Spleen (tissue), 7 donors: ENCODE results near the gene S1PR2.

Experiments
- POLR2A ChIP-seq, 3 donors: fragments of 450-650 bp; IDR thresholded peaks; one replicate each; pipeline ENCODE4 v1.5.1; 2017; ENCODE audit warnings: antibody characterized with exemption in 3 of 3, mild to moderate bottlenecking in 1 of 3
- POLR2AphosphoS5 ChIP-seq, 3 donors: sonication (generic); formaldehyde crosslinking; IDR thresholded peaks; one replicate each; pipeline ENCODE4 v1.5.1; 2017; ENCODE audit warnings: antibody characterized with exemption in 3 of 3
- TF ChIP-seq, protein P1 (sequence below), 11 experiments: fragments of 200-600 bp in 7 of 11; fragments of 450-650 bp in 4 of 11; sonication (generic) in 4 of 11; IDR thresholded peaks in 8 of 11; conservative IDR thresholded peaks in 3 of 11; 1 replicate in 7 of 11; 2 replicates in 4 of 11; pipeline versions ENCODE4 v1.4.0 to v1.8.0; 2016 to 2021; ENCODE audit warnings: antibody characterized with exemption in 11 of 11, inconsistent platforms in 4 of 11, mild to moderate bottlenecking in 1 of 11
- donor health status: DM: no; HTN: no; CAD: no; lungs with moderate emphysema.
- donor health status: DM: no; HTN: no; CAD: no.
- donor health status: DM: no; HTN: no; CAD: no.

DNA sequence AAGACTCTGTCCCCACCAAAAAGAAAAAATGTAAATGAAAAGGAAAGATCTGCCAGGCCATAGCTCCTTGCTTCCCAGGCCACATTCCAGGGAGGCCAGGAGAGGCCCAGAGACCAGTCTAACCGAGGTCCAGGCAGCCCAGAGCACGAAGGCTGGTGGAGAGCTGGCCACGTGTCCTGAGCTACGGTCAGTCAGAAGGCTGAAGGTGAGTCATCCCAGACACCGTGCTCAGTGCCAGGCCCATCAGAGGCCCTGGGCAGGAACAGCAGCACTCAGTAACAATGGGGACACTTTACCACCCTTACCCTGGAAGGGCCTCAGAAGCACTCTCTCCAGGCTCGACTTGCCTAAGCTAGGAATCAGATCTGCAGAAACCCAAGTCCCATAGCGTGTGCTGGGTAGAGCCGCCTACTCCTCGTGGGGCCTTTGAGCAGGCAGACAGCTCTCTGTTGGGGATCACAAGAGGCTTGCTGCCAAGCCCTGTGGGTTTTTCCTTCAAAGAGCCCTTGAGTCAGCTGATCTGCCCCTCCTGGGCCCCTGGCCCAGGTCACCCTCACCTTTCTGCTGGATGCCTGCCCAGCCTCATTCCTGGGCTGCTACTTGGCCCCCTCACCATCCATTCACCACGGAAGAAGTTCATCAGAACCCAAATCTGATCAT, 24.8 kb downstream of the S1PR2 start:
- TF ChIP-seq, protein P1, sequence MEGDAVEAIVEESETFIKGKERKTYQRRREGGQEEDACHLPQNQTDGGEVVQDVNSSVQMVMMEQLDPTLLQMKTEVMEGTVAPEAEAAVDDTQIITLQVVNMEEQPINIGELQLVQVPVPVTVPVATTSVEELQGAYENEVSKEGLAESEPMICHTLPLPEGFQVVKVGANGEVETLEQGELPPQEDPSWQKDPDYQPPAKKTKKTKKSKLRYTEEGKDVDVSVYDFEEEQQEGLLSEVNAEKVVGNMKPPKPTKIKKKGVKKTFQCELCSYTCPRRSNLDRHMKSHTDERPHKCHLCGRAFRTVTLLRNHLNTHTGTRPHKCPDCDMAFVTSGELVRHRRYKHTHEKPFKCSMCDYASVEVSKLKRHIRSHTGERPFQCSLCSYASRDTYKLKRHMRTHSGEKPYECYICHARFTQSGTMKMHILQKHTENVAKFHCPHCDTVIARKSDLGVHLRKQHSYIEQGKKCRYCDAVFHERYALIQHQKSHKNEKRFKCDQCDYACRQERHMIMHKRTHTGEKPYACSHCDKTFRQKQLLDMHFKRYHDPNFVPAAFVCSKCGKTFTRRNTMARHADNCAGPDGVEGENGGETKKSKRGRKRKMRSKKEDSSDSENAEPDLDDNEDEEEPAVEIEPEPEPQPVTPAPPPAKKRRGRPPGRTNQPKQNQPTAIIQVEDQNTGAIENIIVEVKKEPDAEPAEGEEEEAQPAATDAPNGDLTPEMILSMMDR (IDR thresholded peaks at IDR 0.05 in 8 of 11, conservative IDR thresholded peaks at IDR 0.05 in 3 of 11), result no peak
- no peak for TF ChIP-seq POLR2A (IDR thresholded peaks at IDR 0.05)
- TF ChIP-seq POLR2AphosphoS5 (IDR thresholded peaks at IDR 0.05), result no peak
